ENCODE results near the gene PABPN1L.
A peak's percentile ranks its signal among the peaks of the same experiment; 100 is the strongest.

Gene PABPN1L

GRCh38 chr16:88820385-88821025 lies 46.0 kb downstream of the PABPN1L start:
- Mint-ChIP-seq H3K27ac (ENCODE audit: low read depth) (no peak overlapping the region), H3K36me3 (ENCODE audit: insufficient read depth) (peaks cover 2% of the 10 kb centered on the region), H3K4me1 (no peaks in the 10 kb centered on the region), H3K27me3 (no peaks in the 10 kb centered on the region), H3K9me3 (no peaks in the 10 kb centered on the region), H3K4me3 (no peak overlapping the region)
- ATAC-seq (replicated peaks; ENCODE audit: extremely low read depth, poor library complexity, severe bottlenecking) (no peak), DNase-seq (ENCODE audit: low spot score in 2 of 2) (no peak)

DNA sequence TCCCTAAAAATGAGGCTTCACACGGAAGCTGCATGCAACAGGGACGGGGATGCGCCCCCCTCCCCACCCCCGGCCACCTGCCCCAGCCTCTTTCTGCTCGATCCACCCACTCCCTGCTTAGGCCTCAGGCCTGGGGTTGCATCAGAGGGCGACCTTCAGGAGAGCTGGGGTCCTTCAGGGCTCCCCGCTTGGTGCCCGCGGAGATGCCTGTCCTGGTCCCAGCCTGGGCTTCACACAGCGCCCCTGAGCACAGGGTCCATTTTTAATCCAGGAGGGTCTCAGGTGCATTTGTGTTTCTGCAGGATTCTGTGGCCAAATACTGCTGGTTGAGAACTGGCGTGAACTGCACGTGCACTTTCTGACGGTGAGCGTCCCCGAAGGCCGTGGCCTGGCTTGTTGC lies 47.3 kb downstream of the PABPN1L start:
- Mint-ChIP-seq H3K9me3 (no peaks in the 10 kb centered on the region), H3K27me3 (no peaks in the 10 kb centered on the region), H3K36me3 (ENCODE audit: insufficient read depth) (peaks cover 2% of the 10 kb centered on the region), H3K4me3 (no peak overlapping the region), H3K27ac (ENCODE audit: low read depth) (no peak overlapping the region), H3K4me1 (no peaks in the 10 kb centered on the region)
- no peak for ATAC-seq (replicated peaks; ENCODE audit: extremely low read depth, poor library complexity, severe bottlenecking)
- no peak for DNase-seq (ENCODE audit: low spot score in 2 of 2)

DNA sequence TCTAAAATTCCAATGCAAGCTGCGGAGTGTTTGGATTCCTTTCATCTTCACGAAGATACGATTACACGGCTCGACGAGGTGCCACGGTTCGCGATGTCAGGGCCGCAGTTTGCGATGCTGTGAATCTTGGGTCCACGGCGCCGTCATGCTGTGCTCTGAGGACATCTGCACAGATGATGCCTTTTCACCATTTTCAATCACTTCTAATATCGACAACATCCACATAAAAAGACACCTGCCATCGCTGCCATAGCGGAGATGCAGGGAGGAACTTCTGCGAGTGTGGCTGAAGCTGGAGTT lies 47.9 kb downstream of the PABPN1L start:
- no peaks in the 10 kb centered on the region for H3K27me3 Mint-ChIP-seq
- DNase-seq (ENCODE audit: low spot score in 2 of 2), result no peak
- no peaks in the 10 kb centered on the region for H3K4me1 Mint-ChIP-seq
- no peaks in the 10 kb centered on the region for H3K9me3 Mint-ChIP-seq
- H3K36me3 Mint-ChIP-seq (ENCODE audit: insufficient read depth), result peaks cover 2% of the 10 kb centered on the region
- no peak for ATAC-seq (replicated peaks; ENCODE audit: extremely low read depth, poor library complexity, severe bottlenecking)
- H3K4me3 Mint-ChIP-seq, result no peak overlapping the region
- no peak overlapping the region for H3K27ac Mint-ChIP-seq (ENCODE audit: low read depth)

DNA sequence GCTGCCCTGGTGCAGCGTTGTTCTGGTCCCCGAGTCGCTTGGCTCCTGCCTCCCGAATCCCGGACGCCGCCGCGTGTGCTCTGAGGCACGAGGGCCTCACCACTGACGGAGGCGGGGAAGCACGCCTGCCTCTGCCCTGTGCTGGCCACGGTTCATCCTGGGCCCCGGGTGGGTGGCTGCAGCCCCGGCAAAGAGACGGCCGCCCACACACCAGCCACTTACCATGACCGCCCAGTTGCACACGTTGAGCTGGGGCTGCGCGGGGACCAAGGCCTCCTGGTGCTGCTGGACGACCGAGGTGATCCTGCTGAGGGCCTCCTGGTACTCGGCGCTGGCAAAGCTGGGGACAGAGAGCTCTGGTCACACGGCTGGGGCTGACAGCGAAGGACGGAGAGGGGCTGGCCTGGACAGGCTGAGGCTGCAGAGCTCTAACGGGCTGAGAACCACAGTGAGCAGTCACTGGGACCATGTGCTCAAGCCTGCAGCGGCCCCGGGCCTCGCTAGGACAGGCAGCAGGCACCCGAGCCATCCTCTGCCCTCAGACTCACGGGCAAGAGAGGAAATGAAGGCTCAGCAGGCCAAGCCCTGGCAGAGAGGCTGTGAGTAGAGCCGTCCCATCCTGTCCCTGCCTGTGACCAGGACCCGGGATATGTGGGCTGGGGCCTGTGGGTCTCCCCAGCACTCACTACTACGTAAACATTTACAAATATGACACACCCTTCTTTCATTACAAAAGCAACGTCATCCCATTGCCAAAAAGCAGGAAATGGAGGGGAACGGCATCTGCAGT lies 48.5 kb downstream of the PABPN1L start:
- H3K36me3 Mint-ChIP-seq (ENCODE audit: insufficient read depth), result peaks cover 2% of the 10 kb centered on the region
- H3K27ac Mint-ChIP-seq (ENCODE audit: low read depth), result no peak overlapping the region
- ATAC-seq (replicated peaks; ENCODE audit: extremely low read depth, poor library complexity, severe bottlenecking), result no peak
- H3K4me3 Mint-ChIP-seq, result no peak overlapping the region
- no peaks in the 10 kb centered on the region for H3K27me3 Mint-ChIP-seq
- no peaks in the 10 kb centered on the region for H3K4me1 Mint-ChIP-seq
- DNase-seq (ENCODE audit: low spot score in 2 of 2), result no peak
- no peaks in the 10 kb centered on the region for H3K9me3 Mint-ChIP-seq

DNA sequence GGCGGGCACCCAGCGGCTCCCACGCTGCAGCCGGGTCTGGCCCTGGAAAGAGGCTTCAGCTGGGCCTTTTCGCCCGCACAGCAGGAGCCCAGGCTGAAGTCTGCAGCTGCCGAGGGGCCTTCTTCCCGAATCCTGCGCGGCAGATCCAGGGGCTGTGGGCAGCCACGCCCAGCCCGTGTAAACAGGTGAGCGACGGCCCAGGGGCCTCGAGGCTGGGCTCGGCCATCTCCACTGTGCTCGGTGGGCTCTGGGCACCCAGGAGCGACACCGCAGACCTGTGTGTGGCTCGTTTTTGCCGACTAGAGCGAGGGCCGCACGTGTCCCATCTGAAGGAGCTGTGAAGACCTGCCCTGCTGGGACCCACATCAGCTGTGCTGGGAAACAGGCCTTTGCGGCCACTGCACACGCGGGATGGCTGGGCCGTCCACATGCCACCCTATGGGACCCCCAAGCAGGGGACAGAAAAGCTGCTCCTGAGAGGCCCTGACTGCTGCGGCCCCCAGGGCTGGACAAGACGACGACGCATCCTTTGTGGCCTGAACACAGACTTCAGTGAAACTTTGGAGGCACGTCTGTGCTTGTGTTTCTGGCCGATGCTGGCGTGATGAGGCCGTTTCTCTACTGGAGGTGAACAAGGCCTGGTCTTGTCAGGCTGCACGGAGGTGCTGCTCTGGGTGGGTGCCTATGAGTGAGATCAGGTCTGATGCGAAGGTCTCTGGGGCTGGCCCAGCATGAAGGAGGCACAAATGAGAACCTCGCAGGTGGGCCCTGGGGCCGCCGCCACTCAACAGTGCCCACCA lies 49.5 kb downstream of the PABPN1L start:
- DNase-seq (ENCODE audit: low spot score in 2 of 2) (no peak), ATAC-seq (replicated peaks; ENCODE audit: extremely low read depth, poor library complexity, severe bottlenecking) (no peak)
- Mint-ChIP-seq H3K27me3 (no peaks in the 10 kb centered on the region), H3K36me3 (ENCODE audit: insufficient read depth) (peaks cover 6% of the 10 kb centered on the region), H3K9me3 (no peaks in the 10 kb centered on the region), H3K4me1 (peaks cover 3% of the 10 kb centered on the region), H3K27ac (ENCODE audit: low read depth) (no peak overlapping the region), H3K4me3 (no peak overlapping the region)

DNA sequence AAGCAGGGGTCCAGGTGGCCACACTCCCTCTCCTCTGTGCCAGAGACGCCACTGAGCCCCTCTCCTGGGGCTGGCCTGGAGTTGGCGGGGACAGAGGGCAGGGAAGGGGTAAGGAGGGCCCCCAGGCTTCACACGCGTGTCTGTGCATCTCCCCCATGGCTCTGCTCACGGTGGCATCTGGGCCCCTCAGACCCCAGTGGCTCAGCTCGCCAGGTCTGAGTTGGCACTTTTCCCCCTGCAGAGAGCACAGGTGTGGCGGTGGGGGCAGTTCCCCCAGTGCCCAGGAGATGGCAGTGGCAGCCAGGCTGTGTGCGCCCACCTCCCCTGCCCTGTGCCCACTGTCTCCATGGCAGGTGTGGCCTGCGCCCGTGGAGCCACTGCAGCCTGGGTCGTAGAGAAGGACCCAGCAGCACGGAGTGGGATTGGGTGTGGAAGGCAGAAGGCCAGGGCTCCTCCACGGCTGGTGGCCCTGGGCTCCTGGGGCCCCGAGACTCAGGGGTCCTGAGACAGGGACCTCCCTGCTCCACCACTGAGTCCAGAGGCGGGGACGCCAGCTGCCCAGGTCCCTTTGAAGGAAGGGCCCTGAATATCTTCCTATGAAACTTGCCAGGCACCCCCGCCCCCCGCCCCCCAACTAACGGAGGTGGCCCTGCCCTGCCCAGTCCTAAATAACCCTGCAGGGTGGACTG lies 50.4 kb downstream of the PABPN1L start:
- Mint-ChIP-seq H3K27me3 (no peaks in the 10 kb centered on the region), H3K4me1 (peaks cover 10% of the 10 kb centered on the region), H3K4me3 (no peak overlapping the region), H3K36me3 (ENCODE audit: insufficient read depth) (peaks cover 11% of the 10 kb centered on the region), H3K9me3 (no peaks in the 10 kb centered on the region), H3K27ac (ENCODE audit: low read depth) (no peak overlapping the region)
- ATAC-seq (replicated peaks; ENCODE audit: extremely low read depth, poor library complexity, severe bottlenecking), result no peak
- DNase-seq (ENCODE audit: low spot score in 2 of 2), result peak; percentile 30 to 41

DNA sequence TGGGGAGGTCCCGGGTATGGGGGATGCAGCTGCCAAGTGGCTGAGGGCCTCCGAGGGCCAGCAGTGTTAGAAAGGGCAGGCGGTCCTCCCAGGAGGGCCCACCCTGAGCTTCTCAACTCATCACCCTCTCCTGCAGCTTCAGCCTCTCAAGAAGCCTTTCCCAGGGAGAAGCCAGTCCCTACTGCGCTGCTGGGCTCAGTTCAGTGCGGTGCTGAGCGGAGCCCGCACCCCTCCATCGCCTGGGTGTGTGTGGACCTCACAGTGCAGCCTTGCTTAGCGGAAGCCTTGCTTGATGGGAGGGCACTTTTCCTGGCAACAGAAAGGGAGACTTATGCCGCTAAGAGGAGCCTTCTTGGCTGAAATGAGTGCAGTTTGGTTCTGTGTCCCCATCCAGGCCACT lies 51.2 kb downstream of the PABPN1L start:
- Mint-ChIP-seq H3K36me3 (ENCODE audit: insufficient read depth) (peaks cover 11% of the 10 kb centered on the region), H3K9me3 (no peaks in the 10 kb centered on the region), H3K4me3 (no peak overlapping the region), H3K27ac (ENCODE audit: low read depth) (no peak overlapping the region), H3K4me1 (peaks cover 14% of the 10 kb centered on the region), H3K27me3 (no peaks in the 10 kb centered on the region)
- ATAC-seq (replicated peaks; ENCODE audit: extremely low read depth, poor library complexity, severe bottlenecking), result no peak
- no peak for DNase-seq (ENCODE audit: low spot score in 2 of 2)

- Mint-ChIP-seq H3K4me3 (no peak overlapping the region), H3K4me1 (peaks cover 18% of the 10 kb centered on the region), H3K9me3 (no peaks in the 10 kb centered on the region), H3K27me3 (no peaks in the 10 kb centered on the region), H3K27ac (ENCODE audit: low read depth) (no peak overlapping the region), H3K36me3 (ENCODE audit: insufficient read depth) (peaks cover 15% of the 10 kb centered on the region)
- DNase-seq (ENCODE audit: low spot score in 2 of 2) (no peak), ATAC-seq (replicated peaks; ENCODE audit: extremely low read depth, poor library complexity, severe bottlenecking) (no peak)
These were observed 52.3 kb downstream of the PABPN1L start for GRCh38 chr16:88814144-88814502.

All from central memory CD8-positive, alpha-beta T cell (primary cell).